Endometrial microvascular endothelial cells (primary cell): ENCODE measurements around the gene GREM2. TPM values are rescaled to one million over a fixed set of nuclear protein-coding genes. Genes with fewer than 3 reads are reported as not detected.

Experiments
- in situ Hi-C: cut with HindIII; loops from 2 replicates; pipeline ENCODE4 v1.10.0; 2017; ENCODE audit warnings: low sequenced_read_pairs, low pct_unique_long_range_greater_than_20kb; ENCODE audit errors: inconsistent ontology term
- total RNA-seq: library from RNA; depleted of rRNA; stranded (reverse); fragments of >200 nt; gene quantifications from one replicate; pipeline ENCODE4 v1.2.3, GENCODE V29; 2015; ENCODE audit errors: inconsistent ontology term

GREM2 gene
- total RNA-seq, 1 donor from 2014 or later: not detected

DNA sequence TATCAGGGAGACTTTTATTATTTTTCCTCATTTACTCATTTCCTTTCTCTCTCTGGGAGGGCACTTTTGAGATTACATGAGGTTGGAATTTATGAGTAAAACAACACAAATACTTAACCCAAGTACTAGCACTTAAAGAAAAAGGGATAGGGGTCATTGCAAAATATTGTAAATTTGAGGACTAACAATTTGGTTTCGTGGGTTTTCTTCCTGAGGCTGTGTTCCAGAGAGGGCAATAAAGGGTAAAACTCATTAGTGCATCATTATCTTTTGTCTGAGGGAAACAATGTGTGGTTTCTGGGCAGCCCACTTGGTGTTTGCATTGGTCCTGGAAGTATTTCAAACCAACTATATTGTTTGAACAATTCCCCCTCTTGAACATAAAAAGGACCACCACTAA, 96.5 kb downstream of the GREM2 start:
- in situ Hi-C loops: no loop called here

DNA sequence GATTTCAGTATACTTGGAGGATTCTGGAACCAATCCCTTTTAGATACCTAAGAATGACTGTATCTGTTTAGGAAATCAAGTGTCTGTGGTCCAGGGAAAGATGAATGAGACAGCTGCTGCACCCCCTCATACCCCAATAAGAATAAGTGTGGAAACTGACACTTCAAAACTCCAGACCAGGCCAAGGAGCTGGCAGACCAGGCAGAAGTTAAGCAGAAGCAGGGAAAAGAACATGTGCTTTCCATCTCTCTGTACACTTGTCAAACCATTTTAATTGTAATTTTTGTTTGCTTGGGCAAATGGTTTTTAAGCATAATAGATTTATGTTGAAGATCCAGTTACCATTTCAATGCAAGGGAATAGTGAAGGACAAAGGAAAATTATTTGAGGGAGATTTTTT, 100.2 kb downstream of the GREM2 start:
- in situ Hi-C loops: no loop called here

DNA sequence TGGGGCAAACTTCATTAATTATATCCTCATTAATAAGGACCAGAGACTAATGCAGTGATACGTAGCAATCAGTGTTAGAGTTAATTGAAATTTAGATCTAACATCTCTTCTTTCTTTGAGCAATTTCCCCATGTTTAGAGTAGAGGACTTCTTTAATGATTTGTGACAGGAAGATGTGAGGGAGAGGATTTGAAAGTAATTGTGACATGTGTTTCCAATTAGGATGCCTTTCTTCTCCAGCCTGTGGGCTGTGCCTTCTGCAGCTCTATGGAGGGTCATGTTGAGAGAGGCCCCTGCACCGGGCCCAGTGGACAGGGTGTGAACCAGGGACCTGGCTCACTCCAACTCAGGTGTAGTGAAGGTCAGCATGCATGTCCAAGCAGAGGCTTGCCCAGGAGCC, 103.0 kb downstream of the GREM2 start:
- in situ Hi-C loops: no loop called here

DNA sequence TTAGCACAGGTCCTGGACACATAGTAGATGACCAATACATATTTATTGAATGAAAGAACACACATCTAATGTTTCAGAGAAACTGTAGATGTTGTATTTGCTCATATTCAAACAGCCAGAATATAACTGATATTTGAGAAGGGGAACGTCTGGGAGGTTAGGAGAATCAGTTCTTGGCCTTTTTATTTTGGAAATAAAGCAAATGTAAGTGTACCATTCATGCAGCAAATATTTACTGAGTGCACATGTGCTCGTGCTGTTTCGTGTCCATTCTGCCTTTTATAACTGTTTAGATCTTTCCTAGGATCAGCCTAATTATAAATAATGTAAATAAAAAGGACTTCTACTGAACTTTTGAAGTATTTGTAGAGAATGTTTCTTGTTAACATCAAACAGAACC, 103.8 kb downstream of the GREM2 start:
- in situ Hi-C loops: no loop called here

DNA sequence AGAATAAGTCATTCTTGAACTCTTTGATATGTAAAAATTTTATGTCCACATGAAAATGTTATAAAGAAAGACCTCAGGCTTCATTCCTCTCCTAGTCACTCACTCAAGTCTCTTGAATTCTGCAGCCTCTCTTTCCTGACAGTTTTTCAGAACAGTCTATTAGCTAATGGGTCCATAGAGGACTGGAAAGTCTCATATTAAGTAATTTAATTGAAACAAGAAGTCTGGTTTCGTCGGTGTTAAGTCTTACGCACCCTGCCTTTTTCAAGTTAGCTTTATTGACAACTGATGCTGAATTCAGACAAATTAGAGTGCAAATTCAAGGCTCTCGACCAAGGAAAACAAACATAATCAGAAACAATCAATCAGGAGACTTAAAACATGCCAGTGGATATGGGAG, 105.8 kb downstream of the GREM2 start:
- in situ Hi-C loops: no loop called here

DNA sequence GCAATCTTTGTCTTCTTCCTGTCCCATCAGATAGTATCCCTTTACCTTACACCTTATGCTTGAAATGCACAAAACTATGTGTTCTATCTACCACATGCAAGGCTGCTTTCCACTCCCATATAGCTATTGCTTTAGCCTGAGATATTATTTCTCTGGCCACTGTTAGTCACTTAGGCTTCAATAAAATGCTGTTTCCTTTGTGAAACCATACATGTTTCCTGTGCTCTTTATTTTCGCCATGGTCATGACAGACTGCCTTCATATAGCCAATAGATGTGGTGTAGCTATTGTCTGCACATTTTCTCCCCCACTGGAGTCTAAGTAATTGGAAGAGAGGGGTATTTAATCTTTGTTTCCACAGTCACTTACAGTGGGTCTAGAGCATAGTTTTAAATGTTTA, 108.4 kb downstream of the GREM2 start:
- in situ Hi-C loops: no loop called here

DNA sequence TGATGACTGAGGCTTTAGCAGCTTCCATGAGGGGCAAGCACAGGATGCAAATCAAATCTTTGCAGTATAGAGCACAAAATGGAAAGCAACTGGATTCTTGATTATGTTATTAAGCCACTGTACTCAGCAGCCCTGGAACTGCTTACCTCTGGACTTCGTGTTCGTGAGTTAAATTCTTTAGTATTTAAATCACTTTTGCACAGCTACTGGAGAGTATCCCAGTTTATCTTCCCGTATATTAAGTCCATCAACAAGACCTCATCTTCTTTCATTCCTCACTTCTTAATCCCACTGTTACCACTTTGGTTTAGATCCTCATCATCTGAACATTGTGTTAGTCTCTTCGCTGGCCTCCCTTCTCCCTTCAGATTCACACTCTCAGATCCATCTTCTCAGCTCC, 108.9 kb downstream of the GREM2 start:
- in situ Hi-C loops: no loop called here

DNA sequence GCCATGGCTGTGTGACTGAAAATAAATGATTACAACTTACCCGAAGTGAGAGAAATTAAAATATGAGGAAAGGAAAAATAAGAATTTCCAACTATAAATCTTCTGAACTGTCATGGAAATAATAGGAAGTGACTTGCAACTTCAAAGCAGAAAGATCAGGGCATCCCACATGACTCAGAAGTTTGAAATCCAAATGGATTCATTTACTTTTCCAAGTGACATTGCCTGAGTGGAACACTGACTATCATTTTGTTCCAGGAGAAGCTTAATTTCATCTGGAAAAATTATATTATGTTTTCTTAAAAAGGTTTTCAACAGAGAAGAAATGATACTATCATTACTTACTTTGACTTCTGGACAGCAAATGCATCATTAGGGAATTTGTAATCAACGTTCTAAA, 110.8 kb downstream of the GREM2 start:
- in situ Hi-C loops: no loop called here

DNA sequence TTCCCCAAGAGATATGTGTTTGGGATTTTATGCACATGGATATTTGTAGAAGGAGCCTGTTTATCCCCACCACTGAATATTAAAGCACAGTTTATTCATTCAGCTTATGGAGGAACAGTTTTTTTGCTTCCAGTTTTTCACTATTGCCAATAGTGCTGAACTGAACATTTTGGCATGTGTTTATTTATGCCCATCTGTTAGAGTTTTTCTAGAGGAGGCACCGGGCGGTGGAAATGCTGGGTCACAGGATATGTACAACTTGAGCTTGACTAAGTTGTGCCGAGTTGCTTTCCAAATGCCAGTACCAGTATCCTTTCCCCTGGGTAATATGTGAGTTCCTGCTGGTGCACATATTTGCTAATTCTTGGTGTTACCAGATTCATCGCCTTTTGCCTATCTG, 111.3 kb downstream of the GREM2 start:
- in situ Hi-C loops: no loop called here

DNA sequence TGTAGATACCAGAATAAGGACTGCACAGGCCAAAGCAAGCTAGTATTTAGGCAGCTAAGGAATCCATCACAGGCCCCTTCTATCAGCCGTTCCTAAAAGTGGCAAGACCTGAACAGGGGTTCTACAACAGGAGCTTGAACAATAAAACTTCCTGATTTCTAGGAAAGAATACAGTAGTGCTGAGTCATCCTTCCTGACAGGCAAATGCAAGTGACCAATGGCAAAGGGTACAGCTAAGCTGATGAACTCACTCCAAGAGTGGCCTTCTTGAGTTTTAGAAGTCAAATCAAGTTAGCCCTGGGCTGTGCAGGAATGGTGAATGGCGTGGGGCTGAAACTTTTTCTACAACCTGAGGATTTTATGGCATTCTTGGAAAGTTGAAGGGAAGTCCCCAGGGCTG, 112.9 kb downstream of the GREM2 start:
- in situ Hi-C loops: no loop called here

DNA sequence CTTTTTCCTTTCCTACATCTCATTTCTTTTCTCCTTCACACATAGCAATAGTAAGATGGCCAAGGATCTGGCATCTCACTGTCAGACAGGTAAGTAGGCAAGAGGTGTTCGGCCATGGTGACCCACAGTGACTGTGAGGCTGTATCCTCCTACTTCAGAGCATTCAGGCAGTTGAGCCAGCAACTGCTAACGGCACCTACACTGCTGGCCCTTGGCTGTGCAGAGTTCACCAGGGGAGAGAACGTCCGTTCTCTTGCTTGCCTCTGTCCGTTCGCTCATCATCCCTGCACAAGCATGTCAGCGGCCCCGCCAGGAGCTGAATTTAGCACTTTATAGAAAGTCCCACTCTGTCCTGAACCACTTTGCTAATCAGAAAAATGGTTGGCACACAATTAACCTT, 113.6 kb downstream of the GREM2 start:
- in situ Hi-C loops: no loop called here

DNA sequence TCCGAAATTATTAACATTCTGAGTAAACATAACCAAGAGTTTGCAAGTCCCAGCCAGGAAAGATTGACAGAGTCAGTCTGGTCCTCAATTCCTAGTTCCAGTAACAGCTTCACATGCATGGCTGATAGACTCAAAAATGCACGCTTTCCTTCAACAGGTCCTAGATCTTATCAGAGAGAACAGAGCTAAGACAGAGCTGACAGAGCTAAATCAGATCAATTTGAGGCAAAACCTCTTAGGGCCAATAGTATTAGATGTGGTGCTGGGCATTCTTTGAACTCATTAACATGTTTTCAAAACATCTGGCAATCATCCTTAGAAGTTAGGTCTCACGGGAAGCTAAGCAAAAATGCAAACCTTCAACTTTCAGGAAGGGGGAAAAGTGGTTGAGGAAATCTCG, 114.0 kb downstream of the GREM2 start:
- in situ Hi-C loops: no loop called here

DNA sequence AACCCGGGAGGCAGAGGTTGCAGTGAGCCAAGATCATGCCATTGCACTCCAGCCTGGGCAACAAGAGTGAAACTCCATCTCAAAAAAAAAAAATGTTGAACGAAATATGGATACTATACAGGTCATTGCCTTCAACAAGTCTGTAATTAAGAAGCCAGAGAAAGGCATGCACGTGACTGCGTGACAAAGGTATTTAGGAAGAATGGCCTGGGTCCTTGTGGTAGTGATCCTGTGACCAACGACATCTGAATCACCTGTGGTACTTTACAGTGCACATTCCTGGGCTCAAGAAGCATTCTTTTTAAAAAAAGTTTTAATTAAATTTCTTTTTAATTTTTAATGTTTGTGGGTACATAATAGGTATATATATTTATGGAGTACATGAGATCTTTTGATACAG, 115.0 kb downstream of the GREM2 start:
- in situ Hi-C loops: no loop called here

DNA sequence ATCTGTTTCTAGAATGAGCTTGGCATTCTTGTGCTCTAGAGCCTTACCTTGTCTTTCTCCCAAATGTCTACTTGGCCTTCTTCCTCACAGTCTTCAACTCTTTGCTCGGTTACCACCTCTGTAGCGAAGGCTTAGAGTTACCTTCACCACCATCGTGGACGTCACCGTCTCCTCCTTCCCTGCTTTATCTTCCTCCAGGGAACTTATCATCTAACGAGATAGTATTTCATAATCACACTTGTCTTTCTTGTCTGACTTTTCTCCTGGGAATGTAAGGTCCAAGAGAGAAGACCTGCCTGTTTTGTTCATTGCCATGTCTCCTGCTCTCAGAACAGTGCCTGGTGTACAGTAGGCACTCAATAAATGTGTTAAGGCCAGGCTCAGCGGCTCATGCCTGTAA, 115.6 kb downstream of the GREM2 start:
- in situ Hi-C loops: no loop called here

DNA sequence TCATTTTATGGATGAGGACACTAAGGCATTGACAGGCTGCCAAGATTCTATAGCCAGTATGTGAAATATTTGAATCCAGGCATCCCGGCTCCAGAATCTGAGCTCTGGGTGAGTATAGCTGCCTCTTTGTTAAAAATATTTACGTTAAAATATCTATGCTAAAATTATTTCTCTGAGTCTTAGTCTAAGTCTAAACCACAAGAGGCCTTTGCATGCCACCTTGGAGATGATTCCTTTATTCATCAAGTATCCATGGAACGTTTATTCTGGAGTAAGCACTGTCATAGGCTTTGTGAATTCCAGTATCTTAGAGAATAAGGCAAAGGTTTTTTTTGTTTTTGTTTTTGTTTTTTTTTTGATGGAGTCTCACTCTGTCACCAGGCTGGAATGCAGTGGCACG, 116.4 kb downstream of the GREM2 start:
- in situ Hi-C loops: no loop called here

DNA sequence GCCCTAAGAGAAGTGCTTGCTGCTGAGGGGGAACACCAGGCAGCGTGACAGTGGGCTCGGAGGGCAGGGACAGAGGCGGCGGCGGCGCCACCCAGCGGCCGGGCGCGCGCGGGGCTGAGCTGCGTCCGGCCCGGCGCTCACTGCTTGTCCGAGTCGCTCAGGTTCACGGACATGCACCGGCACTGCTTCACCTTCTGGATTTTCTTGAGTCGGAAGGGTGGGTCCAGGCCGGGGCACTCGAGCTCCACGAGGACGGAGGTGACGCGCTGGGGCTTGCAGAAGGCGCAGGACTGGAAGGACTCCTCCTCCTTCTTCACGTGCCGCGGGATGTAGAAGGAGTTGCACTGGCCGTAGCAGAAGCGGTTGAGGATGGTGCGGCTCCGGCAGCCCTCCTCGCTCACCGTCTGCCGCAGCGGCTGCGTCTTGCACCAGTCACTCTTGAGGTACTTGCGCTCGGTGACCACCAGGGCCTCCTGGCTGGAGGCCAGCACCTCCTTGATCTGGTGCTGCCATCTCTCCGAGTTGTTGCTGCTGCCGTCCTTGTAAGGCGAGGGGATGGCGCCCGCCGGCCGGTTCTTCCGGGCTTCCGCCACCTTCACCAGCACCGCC, 119.0 kb downstream of the GREM2 start:
- in situ Hi-C loops: no loop called here

DNA sequence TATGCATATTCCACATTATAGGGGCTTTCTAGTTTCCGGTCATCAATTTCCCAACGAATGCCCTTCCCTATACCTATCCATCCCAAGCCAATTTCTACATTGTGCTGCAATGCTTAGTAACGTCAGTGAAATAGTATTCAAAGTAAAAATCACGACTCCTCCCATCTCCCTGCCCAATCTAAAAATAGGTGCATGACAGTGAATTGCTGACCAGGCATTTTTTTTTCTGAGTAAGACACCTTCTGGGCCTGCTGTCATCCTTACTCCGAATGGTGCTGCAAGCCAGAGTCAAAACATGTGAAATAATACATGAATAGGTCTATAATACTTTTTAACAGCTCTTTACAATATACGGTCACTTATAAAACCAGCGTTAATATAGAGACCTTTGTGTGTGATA, 120.2 kb downstream of the GREM2 start:
- in situ Hi-C loops: no loop called here

DNA sequence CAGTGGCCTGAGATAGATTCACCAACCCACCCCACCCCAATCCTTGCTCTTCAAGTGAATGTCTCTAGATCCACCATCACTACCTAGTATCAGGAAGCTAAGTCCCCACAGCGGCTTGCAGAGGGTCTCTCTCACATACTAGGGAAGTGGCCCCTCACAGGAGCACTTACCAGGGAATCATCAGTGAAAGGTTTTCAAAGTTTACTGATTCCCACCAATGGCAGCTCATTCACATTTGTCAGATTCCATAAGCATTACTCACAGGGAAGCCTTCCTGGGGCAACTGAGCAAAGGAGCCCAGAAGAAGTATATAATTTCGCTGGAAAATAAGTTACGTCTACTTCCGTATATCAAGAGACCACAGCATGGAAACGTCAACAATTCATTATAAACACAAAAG, 120.8 kb downstream of the GREM2 start:
- in situ Hi-C loops: no loop called here

DNA sequence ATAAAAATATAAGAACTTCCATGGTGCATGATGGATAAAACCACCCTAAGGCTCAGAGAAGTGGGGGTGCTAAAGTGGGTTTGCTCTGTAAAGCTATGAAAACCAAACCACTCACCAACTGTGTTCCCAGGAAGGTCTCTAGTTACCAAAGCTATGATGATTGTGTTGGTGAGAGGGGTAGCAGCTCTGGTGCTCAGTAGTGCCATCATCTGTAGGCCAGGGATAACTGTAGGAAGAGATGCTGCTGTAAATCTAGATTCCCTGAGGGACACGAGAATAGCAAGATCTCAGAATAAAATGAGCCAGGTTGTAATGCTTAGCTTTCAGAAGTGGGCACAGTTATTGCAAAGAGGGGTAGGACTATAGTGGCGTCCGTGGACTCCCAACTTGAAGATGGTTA, 124.5 kb downstream of the GREM2 start:
- in situ Hi-C loops: no loop called here

DNA sequence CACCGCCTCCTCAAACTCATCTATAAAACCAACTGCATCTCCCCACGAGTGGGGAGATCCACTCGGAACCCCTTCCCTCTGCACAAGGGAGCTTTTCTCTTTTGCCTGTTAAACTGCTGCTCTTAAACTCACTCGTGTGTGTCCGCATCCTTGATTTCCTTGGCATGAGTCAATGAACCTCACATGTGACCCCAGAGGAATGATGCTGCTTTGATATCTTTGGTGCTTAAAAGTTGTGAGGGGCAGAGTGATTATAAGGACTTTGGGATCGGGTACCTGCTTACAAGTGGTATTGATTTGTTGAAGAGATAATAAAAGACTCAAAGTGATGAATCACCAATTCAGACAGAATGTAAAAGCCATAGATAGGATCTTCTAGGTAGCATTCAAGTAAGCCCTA, 125.3 kb downstream of the GREM2 start:
- in situ Hi-C loops: no loop called here

DNA sequence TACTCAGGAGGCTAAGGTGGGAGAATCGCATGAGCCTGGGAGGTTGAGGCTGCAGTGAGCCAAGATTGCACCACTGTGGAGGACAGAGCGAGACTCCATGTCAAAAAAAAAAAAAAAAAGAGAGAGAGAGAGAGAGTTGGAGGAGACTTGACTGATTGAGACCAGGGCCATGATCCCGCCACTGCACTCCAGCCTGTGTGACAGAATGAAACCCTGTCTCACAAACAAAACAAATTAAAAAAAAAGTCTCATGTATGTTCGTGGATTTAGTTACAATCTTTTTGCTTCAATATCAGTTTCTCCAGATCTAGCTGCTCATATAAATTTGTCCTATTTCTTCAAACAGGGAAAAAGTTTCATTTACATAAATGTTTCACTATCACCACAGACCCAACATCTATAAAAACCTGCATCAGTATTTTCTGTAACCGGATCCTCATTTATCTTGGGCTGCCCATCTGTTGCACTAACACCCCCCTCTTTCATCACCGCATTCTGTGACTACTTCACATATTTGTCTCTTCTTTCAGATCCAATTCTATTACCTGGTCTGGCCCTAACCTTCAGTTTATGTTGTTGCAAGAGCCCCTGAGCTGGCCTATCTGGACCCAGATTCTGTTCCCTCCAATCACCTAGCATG, 127.0 kb downstream of the GREM2 start:
- in situ Hi-C loops: no loop called here
